ENCODE results near the gene FUS. TPM values are rescaled to one million over a fixed set of nuclear protein-coding genes. Genes with fewer than 3 reads are reported as not detected.
A peak's percentile ranks its signal among the peaks of the same experiment; 100 is the strongest.

FUS gene
- total and polyA plus RNA-seq, 2 of the 8 experiments (the other 6 are each of a cell fraction or from before 2014, with no cell fraction given): 484 to 685 TPM

DNA sequence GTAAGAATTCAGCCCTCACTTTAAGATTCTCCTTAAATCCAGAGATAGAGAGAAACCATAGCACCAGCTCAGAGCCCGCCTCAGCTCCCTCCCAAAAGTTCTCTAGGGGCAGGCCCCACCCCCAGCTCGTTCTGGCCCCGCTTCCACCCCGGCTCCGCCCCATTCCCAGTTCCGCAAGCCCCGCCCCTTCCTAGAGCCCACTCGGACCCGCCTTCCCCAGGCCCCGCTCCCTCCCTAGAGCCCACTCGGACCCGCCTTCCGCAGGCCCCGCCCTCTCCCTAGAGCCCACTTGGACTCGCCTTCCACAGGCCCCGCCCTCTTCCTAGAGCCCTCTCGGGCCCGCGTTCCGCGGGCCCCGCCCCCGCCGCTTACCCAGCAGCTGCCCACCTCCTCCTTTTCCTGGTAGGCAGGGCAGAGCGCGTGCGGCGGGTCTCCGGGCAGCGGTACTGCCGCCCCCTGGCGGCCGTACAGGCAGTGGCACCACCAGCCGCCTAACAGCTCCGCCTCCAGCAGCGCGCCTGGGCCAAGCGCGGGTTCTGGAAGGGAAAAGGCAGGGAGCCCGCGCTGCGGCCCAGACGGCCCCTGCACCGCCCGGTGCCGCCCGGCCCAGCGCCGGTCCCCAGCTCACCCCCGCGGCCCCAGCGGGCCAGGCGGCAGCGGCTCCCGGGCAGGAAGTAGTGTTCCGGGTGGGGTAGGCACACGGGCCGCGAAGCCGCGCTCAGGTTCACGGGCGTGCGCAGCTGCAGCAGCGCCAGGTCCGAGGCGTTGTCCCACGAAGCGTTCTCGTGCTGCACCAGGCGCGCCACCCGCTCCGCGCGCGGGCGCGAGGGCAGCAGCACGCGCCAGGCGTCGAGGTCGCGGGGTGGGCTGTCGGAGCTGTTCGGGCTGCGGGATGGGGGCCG, 37.6 kb upstream of the FUS start (continued):
- TF ChIP-seq, protein P1, sequence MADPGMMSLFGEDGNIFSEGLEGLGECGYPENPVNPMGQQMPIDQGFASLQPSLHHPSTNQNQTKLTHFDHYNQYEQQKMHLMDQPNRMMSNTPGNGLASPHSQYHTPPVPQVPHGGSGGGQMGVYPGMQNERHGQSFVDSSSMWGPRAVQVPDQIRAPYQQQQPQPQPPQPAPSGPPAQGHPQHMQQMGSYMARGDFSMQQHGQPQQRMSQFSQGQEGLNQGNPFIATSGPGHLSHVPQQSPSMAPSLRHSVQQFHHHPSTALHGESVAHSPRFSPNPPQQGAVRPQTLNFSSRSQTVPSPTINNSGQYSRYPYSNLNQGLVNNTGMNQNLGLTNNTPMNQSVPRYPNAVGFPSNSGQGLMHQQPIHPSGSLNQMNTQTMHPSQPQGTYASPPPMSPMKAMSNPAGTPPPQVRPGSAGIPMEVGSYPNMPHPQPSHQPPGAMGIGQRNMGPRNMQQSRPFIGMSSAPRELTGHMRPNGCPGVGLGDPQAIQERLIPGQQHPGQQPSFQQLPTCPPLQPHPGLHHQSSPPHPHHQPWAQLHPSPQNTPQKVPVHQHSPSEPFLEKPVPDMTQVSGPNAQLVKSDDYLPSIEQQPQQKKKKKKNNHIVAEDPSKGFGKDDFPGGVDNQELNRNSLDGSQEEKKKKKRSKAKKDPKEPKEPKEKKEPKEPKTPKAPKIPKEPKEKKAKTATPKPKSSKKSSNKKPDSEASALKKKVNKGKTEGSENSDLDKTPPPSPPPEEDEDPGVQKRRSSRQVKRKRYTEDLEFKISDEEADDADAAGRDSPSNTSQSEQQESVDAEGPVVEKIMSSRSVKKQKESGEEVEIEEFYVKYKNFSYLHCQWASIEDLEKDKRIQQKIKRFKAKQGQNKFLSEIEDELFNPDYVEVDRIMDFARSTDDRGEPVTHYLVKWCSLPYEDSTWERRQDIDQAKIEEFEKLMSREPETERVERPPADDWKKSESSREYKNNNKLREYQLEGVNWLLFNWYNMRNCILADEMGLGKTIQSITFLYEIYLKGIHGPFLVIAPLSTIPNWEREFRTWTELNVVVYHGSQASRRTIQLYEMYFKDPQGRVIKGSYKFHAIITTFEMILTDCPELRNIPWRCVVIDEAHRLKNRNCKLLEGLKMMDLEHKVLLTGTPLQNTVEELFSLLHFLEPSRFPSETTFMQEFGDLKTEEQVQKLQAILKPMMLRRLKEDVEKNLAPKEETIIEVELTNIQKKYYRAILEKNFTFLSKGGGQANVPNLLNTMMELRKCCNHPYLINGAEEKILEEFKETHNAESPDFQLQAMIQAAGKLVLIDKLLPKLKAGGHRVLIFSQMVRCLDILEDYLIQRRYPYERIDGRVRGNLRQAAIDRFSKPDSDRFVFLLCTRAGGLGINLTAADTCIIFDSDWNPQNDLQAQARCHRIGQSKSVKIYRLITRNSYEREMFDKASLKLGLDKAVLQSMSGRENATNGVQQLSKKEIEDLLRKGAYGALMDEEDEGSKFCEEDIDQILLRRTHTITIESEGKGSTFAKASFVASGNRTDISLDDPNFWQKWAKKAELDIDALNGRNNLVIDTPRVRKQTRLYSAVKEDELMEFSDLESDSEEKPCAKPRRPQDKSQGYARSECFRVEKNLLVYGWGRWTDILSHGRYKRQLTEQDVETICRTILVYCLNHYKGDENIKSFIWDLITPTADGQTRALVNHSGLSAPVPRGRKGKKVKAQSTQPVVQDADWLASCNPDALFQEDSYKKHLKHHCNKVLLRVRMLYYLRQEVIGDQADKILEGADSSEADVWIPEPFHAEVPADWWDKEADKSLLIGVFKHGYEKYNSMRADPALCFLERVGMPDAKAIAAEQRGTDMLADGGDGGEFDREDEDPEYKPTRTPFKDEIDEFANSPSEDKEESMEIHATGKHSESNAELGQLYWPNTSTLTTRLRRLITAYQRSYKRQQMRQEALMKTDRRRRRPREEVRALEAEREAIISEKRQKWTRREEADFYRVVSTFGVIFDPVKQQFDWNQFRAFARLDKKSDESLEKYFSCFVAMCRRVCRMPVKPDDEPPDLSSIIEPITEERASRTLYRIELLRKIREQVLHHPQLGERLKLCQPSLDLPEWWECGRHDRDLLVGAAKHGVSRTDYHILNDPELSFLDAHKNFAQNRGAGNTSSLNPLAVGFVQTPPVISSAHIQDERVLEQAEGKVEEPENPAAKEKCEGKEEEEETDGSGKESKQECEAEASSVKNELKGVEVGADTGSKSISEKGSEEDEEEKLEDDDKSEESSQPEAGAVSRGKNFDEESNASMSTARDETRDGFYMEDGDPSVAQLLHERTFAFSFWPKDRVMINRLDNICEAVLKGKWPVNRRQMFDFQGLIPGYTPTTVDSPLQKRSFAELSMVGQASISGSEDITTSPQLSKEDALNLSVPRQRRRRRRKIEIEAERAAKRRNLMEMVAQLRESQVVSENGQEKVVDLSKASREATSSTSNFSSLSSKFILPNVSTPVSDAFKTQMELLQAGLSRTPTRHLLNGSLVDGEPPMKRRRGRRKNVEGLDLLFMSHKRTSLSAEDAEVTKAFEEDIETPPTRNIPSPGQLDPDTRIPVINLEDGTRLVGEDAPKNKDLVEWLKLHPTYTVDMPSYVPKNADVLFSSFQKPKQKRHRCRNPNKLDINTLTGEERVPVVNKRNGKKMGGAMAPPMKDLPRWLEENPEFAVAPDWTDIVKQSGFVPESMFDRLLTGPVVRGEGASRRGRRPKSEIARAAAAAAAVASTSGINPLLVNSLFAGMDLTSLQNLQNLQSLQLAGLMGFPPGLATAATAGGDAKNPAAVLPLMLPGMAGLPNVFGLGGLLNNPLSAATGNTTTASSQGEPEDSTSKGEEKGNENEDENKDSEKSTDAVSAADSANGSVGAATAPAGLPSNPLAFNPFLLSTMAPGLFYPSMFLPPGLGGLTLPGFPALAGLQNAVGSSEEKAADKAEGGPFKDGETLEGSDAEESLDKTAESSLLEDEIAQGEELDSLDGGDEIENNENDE (IDR thresholded peaks at IDR 0.05; ENCODE audit: insufficient replicate concordance, low read length): no peak
- TF ChIP-seq HDAC6 (IDR thresholded peaks at IDR 0.05; ENCODE audit: low read depth, low read length) (no peak), TAF7 (optimal IDR thresholded peaks at IDR 0.05; ENCODE audit: borderline replicate concordance, low read depth, low read length) (no peak), SP4 (IDR thresholded peaks at IDR 0.05; ENCODE audit: low read length) (peak; percentile 68; the same call in 1 of the 2 replicates), CREB1 (IDR thresholded peaks at IDR 0.05) (peak; percentile 32; the same call in 1 of the 2 replicates), KDM5A (IDR thresholded peaks at IDR 0.05; ENCODE audit: low read length) (no peak), CBX8 (IDR thresholded peaks at IDR 0.05; ENCODE audit: borderline replicate concordance, low read depth, low read length) (no peak), TEAD4 (IDR thresholded peaks at IDR 0.05; ENCODE audit: low read depth, low read length) (no peak), JUND (IDR thresholded peaks at IDR 0.05; ENCODE audit: low read length) (no peak)
- TF ChIP-seq, protein P2, sequence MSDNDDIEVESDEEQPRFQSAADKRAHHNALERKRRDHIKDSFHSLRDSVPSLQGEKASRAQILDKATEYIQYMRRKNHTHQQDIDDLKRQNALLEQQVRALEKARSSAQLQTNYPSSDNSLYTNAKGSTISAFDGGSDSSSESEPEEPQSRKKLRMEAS (IDR thresholded peaks at IDR 0.05): peak; percentile 93
